ENCODE measurements around the gene PRKCB.
"Not testable (repeated sequence)": the region's sequence is repeated elsewhere in the genome, so short reads cannot be mapped to it uniquely, and the experiment has no call there.

PRKCB gene

DNA sequence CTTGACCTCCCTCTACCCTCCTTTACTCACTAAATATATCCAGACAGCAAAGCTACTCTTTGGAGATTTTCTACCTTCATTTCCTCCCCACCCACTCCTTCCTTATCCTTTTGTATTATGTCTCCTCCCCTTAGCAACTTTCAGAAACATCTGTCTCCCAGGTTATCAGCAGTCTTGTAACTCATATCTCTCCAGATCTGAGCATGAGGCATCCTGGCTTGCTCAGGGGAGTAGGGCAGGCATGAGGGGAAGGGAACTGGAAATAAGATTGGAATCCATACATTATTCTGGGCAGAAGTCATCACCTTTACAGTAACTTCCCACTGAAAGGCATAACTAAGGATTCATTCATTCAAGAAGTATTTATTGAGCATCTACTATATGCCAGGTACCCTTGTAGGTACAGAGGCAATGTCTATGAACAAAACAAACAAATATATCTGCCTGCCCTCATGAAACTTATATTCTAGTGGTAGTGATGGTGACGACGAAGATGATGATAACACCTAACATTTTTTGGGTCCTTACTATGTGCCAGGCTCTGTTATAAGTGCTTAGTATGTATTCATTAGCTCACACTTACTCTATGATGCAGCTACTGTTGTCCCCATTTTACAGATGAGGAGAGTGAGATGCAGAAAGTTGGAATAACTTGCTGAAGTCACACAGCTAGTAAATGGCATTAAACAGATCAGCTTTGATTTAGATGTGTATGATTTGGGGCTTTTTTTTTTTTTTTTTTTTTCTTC lies 296.4 kb downstream of the PRKCB start:
- DNase-seq (ENCODE audit: low read depth, low spot score), result no peak

DNA sequence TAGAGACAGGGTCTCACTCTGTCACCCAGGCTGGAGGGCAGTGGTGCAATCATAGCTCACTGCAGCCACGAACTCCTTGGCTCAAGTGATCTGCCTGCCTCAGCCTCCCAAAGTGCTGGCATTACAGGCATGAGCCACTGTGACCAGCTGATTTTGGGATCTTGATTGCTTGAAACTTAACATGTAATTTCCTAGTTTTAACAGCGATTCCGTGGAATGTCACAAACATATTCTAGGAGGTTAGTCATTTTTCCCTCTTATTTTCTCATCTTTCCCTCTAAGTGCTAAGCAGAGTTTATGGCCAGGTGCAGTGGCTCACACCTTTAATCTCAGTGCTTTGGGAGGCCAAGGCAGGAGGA lies 297.0 kb downstream of the PRKCB start:
- DNase-seq (ENCODE audit: low read depth, low spot score), result no peak

DNA sequence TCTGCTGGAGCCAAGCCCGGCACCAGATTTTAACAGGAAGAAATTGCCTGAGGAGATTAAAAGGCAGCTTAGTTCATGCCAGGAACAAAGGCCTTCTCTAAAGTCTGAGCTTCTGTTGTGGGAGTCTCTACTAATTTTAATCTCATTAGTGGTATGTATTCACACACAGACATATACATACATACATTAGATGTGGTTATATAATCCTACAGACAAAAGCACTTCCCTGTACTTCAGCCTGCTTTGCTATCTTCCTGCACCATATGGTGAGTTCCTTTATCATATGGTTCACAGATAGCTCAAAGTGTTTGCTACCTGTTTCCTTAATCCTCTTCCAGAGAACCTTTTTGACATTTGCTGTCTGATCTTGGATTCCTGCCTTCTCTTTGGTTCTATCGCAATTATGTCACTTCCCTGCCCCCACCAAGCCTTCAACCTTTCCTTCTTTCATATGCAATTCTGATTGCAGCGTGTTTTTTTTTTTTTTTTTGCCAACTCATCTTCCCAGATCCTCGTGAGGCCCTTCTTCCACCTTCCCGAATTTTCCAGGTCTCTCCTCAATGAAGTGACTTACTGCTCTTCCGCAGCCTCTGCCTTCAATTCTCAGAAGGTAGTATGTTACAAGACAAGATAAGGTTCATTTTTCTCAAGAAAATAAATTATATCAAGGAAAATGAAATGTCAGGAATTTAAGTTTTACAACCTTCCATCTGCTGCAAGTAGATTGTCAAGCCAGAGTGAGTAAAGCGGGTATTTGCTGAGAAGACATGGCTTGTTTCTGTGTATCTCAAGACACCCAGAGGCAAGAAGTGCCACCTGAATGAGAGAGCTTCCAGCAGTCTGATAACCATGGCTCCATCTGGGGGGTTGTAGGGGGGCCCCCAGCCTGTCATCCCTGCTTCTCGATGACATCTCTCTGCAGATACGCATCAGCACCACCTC lies 300.1 kb downstream of the PRKCB start:
- DNase-seq (ENCODE audit: low read depth, low spot score), result no peak

DNA sequence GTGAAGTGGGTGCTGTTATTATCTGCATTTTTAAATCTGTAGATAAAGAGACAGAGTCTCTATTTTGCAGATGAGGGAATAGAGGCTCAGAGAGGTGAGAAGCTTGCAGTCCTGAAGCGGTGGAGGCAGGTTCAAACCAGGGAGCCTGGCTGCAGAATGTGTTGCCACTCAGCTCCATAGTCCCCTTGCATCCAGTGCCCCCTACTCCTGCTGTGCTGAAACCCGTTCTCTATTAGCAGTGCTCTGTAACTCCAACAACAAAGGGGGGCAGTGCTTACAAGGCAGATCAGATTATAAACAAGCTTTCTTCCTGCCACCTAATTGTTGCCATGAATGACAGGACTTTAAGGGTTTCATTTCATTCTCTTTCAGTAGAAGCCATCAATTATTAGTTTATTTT lies 302.2 kb downstream of the PRKCB start:
- DNase-seq (ENCODE audit: low read depth, low spot score), result no peak

DNA sequence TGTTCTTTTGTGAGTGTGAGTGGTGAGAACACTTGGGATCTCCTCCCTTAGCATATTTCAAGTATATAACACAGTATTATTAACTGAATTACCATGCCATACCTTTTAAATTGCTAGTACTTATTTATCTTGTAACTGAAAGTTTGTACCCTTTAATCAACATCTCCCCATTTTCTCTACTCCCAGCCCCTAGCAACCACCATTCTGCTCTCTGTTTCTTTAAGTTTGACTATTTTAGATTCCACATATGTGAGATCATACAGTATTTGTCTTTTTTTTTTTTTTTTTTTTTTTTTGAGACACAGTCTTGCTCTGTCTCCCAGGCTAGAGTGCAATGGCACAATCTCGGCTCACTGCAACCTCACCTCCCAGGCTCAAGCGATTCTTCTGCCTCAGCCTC lies 302.8 kb downstream of the PRKCB start:
- no peak for DNase-seq (ENCODE audit: low read depth, low spot score)

DNA sequence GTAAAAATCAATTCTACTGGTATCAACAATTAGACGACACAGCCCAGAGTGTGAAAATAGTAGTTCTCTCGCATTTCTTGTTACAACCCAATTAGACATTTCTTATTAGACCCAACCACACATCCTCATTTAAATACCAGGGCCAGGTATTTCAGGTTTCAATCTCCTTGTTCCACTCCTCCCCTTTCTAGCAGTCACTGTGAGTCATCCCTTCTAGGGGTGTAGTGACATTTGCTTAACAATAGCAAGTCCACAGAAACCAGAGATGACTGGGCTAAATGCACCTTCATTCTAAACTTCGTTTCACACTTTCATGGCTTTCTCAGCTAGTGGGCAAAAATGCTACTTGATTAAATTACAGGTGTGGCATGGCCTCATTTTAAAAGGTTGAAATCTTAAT lies 303.5 kb downstream of the PRKCB start:
- no peak for DNase-seq (ENCODE audit: low read depth, low spot score)

DNA sequence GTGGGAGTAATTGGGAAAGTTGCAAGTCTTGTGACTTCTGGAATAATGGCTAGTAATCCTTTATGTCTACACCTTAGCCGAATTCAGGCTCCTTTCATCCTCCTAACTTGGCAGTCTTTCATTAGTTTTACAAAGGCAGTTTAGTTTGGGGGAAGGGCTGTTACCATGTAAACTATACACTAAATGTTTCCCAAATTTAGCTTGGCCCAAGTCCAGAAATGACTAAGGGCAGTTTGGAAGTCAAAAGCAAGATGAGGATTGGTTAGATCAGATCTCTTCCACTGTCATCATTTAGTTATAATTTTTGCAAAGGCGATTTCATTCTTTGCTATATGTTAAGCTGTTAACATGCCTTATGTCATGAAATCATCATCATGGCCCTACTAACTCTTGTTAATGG lies 304.9 kb downstream of the PRKCB start:
- no peak for DNase-seq (ENCODE audit: low read depth, low spot score)

DNA sequence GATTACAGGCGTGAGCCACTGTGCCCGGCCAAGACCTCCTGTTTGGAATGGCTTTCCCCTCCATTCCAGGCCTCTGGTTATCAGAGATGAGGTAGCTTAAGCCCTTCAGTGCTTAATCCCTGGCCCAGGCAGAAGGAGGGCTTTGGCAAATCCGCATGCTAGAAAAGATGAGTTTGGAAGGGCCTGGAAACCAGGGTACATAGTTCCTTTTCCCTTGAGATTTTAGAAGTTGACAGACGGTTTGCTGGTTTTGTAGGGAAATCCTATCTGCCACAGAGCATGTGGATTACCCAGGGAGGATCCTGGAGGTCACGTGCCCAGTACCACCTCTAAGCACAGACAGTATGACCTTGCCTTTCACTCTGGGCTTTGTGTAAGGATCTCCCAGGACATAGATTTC lies 305.7 kb downstream of the PRKCB start:
- DNase-seq (ENCODE audit: low read depth, low spot score), result no peak

DNA sequence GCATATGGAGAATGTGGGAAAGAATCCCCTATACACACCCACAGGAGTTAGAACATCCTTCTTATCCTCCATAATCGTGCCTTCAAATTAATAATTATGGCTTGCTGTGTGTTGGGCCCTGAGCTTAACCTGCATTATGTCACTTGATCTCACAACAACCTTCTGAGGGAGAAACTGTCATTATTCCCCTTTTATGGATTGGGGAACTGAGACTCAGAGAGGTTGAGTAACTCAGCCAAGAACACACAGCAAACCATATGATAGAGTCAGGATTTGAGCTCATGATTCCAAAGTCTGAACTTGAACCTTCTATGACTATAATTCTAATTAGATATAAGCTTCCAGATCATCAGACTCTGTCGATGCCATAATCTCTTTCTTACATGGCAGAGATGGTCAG lies 306.1 kb downstream of the PRKCB start:
- DNase-seq (ENCODE audit: low read depth, low spot score), result no peak

DNA sequence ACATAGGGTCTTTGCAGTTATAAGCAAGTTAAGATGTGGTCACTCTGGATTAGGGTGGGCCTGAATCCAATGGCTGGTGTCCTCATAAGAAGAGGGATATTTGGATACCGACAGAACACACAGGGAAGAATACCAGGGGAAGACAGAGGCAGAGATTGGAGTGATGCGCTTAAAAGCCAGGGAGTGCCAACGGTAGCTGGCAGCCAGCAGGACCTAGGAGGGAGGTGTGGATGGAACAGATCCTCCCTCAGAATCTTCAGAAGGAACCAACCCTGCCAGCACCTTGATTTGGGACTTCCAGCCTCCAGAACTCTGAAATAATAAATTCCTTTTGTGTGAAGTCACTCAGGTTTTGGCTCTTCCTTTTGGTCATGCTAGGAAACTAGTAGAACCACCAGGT lies 310.1 kb downstream of the PRKCB start:
- no peak for DNase-seq (ENCODE audit: low read depth, low spot score)

DNA sequence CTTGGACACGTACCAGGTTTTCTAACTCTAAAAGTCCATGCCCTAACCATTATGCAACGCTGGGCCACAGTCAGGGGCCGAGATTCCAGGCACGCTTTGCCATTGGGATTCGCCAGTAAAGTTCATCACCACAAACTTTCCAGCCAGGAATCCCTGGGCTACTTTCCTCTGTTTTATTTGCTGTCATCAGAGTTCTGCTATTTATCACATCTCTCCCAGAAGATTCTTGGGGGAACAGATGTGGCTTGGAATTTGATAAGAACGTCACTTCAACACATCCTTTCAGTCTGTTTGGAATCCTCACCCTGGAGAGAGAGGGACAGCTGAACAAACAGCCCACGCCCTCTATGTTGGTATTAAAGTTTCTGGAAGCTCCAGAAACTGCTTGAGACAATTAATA lies 310.7 kb downstream of the PRKCB start:
- DNase-seq (ENCODE audit: low read depth, low spot score), result no peak

DNA sequence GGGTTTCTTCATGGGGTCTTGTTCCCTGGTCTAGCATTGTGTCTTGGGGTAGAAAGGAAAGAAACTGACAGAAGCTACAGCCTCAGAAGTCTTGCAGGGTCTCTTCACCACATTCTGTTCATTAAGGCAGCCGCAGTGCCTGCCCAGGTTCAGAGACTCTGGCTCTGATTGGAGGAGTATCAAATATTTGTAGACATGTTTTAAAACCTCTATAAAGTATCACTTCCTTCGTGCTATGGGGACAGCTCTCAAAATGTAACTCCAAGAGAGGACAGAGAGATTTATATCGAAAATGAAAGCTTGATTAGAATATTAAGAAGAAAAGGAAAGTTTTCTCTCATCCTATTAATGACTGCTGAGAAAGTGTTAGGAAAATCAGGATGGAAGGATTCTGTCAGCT lies 313.3 kb downstream of the PRKCB start:
- no peak for DNase-seq (ENCODE audit: low read depth, low spot score)

DNA sequence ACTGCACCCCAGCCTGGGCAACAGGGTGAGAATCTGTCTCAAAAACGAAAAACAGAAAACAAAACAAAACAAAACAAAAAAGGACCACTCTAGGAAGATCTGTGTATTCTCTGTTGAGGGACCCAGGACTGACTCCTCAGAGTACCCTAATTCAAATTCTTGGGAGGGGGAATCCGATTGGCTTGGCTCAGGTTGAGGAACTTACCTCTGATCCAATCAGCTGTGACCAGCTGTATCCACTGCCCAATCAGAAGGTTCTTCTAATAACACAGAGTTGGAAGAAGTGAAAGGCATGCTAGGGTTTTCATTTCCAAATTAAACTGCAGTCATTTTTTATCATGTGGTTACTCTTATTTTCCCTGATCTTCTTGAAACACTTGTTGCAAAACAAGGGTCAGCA lies 314.5 kb downstream of the PRKCB start:
- DNase-seq (ENCODE audit: low read depth, low spot score), result no peak

DNA sequence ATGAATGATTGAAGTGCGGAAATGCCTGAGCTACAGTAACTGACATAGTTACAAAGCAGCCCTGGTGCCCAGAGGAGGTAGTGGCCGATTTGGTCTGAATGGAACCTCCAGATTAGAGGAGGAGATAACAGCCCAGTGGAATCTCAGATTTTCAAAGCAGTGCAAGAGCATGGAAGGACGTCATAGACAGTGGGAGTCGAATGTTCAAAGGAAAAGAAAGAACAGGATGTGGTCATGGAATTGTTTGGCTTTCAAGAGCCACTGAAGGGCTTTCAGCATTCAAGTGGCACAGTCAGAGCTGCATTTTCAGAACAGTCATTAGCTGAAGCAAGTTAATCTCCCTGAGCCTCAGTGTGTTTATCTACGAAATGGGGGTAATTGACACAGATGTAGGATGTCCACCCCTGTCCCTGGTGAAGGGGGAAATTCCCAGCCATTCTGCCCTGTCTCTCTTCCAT lies 315.7 kb downstream of the PRKCB start:
- no peak for DNase-seq (ENCODE audit: low read depth, low spot score)

DNA sequence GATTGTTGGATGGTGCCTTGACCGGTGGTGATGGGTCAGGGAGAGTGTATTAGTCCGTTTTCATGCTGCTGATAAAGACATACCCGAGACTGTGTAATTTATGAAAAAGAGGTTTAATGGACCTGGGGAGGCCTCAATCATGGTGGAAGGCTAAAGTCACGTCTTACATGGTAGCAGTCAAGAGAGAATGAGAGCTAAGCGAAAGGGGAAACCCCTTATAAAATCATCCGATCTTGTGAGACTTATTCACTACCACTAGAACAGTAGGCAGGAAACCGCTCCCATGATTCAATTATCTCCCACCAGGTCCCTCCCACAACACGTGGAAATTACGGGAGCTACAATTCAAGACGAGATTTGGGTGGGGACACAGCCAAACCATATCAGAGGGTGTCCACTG lies 316.3 kb downstream of the PRKCB start:
- not testable (repeated sequence) for DNase-seq (ENCODE audit: low read depth, low spot score)

DNA sequence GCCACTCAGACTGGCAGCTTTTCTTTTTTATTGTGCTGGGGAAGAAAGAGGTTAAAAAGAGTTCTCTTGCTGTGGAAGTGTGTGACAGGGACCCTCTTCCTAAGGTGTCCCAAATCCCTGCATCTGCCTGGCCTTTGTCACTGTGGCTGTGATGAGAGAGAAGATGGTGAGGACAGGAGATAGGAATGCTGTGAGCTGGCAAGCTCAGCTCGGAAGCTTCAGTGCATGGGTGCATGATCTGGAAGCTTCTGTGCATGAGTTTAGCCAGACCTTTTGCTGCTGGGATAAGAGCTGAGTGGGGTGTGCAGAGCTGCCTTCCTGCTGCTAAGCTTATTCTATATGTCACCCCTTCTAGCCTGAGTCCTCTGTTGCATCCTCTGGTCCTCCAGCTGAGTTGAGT lies 317.0 kb downstream of the PRKCB start:
- DNase-seq (ENCODE audit: low read depth, low spot score), result no peak

DNA sequence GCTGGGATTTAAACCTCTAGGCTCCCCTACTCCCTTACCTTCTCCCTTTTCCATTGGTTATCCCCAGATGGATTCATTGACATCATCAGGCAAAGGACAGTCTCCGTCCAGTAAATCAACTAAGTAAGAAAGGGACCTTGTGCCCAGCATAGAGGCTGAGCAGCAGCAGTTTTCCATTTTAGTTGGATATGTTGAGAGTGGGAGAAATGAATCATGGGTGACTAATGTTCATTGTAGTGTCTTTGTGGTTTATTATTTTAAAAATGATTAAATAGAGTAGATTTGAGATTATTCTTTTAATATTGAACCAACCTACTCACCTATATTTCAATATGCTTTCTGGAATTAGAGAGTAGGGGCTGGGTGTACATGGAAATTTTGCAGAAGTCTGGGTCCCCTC lies 321.0 kb downstream of the PRKCB start:
- DNase-seq (ENCODE audit: low read depth, low spot score), result no peak

DNA sequence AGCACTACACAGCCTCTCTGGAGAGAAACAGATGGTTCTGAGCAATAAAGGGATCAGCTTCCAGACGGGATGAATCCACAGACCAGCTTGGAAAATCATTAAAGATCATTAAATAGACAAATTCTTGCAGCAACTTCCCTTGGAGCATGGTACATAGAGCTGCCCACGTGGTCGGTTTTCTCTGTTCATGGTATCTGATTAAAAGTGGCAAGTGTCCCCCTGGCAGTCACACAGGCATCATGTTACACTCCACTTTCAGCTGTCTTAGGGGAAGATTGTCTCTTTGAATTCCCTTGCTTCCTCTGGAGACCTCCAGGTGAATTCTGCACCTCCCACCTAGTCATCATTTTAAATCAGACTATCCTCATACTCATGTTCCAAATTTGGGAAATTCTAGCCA lies 328.2 kb downstream of the PRKCB start:
- DNase-seq (ENCODE audit: low read depth, low spot score), result no peak

DNA sequence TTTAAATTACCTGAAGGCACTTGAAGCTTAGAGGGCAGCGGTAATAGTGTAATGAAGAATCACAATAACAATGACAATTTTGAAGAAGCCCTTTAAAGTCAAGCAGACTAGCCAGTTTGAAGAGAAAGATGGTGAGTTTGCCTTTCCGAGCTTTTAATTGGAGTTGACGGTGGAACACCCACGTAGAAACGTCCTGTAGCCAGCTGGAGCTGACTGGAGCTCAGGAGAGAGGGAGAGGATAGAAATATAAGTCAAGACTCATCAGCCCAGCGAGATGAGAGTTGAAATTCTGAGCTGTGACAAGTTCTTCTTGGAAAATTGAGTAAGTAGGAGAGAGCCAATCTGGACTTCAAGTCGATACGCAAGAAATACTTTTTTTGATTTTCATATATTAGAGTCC lies 328.6 kb downstream of the PRKCB start:
- DNase-seq (ENCODE audit: low read depth, low spot score), result no peak

DNA sequence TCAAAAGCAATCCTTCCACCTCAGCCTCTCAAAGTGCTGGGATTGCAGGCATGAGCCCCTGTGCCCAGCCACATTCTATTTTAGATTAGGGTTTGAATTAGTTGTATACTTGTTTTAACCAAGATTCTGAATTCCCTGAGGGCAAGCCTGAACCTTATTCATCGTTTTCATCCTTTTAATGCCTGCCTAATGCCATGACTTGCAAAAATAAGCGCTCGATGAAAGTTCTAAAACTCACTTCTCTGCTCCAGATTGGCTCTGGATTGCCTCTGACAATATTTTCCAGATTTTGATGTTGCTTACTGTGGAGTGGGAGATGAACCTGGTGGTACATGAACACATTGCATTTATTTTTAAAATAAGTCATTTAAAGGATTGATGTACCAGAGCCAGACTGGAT lies 329.5 kb downstream of the PRKCB start:
- no peak for DNase-seq (ENCODE audit: low read depth, low spot score)

DNA sequence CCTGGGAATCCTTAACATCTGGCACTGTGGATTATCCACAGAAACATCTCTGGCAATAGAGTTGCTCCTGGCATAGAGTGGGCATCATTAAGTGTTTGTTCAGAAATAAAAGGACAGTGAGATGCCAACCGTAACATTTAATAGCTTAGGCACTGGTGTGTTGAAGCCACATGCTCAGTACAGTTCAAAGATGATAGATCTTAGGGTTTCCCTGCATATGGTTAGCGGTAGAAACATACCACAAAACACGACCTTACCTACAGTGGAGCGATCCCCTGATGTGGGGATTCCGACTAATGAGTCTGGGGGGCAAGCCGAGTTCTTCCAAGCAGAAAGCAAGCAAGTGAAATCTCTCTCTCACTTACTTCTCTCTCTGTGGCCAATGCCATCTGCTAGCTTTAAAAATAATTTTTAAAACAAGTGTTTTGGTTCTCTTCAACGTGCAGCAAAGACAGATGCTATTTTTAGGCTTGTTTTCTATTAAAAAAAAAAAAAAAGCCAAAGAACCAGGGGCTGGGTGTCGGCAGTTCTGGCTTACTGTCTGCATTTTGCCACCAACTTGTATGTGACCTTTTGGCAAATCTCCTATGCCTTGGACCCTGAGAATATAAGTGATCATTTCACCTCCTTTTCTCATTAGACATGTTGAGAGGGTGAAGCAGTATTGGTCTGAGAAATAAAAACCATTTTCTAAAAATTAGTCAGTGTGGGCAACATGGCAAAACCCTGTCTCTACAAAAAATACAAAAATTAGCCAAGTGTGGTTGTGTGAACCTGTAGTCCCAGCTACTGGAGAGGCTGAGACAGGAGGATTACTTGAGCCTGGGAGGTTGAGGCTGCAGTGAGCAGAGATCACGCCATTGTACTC lies 331.1 kb downstream of the PRKCB start:
- no peak for DNase-seq (ENCODE audit: low read depth, low spot score)

DNA sequence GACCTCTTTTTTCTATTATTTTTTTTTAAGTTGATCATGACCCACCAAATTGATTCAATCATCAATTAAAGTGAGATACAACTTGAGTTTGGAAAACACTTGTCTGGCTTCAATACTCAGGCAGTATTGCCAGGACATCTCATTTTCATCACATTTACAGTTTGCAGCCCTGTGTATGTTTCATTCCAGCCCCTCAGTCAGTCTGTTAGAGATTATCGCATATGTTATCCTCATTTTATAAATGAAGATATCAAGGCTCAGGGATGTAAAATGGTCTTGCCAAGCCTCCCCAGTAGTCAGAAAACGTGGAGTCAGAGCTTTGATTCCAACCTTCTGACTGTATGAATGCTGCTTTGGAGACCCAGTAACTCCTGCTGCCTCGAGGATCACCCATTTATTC lies 333.1 kb downstream of the PRKCB start:
- DNase-seq (ENCODE audit: low read depth, low spot score), result no peak

Measured in smooth muscle cell of the brain vasculature (primary cell).